Measurements from ENCODE around the gene TEP1. TPM values are rescaled to one million over a fixed set of nuclear protein-coding genes. Genes with fewer than 3 reads are reported as not detected.

Gene TEP1
- total and polyA plus RNA-seq, 10 of the 15 experiments (the other 5 are each of a cell fraction or from before 2014, with no cell fraction given): 3.3 to 29.7 (median 16.8) TPM

DNA sequence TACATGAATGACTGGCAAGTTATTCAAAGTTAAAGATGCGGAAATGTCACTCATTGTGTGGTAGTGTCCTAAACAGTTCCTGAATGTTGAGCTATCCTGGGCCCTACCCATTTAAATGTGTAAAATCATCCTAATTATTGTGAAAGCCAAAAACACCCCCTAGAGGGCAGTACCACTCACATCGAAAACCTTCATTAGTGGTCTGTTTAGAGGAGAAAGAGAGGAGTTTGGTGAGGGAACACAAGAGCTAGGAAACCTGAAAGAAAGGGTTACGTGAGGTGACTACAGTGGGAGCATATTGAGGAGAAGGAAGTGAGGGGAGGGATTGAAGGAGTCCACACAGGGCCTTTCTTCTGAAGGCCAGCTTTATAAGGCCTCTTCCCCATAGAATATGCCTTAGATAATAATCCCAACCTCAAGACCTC, 2.5 kb upstream of the TEP1 start (continued):
- TF ChIP-seq, protein P1, sequence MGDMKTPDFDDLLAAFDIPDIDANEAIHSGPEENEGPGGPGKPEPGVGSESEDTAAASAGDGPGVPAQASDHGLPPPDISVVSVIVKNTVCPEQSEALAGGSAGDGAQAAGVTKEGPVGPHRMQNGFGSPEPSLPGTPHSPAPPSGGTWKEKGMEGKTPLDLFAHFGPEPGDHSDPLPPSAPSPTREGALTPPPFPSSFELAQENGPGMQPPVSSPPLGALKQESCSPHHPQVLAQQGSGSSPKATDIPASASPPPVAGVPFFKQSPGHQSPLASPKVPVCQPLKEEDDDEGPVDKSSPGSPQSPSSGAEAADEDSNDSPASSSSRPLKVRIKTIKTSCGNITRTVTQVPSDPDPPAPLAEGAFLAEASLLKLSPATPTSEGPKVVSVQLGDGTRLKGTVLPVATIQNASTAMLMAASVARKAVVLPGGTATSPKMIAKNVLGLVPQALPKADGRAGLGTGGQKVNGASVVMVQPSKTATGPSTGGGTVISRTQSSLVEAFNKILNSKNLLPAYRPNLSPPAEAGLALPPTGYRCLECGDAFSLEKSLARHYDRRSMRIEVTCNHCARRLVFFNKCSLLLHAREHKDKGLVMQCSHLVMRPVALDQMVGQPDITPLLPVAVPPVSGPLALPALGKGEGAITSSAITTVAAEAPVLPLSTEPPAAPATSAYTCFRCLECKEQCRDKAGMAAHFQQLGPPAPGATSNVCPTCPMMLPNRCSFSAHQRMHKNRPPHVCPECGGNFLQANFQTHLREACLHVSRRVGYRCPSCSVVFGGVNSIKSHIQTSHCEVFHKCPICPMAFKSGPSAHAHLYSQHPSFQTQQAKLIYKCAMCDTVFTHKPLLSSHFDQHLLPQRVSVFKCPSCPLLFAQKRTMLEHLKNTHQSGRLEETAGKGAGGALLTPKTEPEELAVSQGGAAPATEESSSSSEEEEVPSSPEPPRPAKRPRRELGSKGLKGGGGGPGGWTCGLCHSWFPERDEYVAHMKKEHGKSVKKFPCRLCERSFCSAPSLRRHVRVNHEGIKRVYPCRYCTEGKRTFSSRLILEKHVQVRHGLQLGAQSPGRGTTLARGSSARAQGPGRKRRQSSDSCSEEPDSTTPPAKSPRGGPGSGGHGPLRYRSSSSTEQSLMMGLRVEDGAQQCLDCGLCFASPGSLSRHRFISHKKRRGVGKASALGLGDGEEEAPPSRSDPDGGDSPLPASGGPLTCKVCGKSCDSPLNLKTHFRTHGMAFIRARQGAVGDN (IDR thresholded peaks at IDR 0.05): no peak
- TF ChIP-seq POU2F2 (IDR thresholded peaks at IDR 0.05; ENCODE audit: borderline replicate concordance, low read depth, low read length): no peak
- TF ChIP-seq CREM (IDR thresholded peaks at IDR 0.05; ENCODE audit: low read depth): no peak
- TF ChIP-seq, protein P2, sequence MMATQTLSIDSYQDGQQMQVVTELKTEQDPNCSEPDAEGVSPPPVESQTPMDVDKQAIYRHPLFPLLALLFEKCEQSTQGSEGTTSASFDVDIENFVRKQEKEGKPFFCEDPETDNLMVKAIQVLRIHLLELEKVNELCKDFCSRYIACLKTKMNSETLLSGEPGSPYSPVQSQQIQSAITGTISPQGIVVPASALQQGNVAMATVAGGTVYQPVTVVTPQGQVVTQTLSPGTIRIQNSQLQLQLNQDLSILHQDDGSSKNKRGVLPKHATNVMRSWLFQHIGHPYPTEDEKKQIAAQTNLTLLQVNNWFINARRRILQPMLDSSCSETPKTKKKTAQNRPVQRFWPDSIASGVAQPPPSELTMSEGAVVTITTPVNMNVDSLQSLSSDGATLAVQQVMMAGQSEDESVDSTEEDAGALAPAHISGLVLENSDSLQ (IDR thresholded peaks at IDR 0.05): peak; percentile 45; the same call in 1 of the 2 replicates
- TF ChIP-seq IKZF2 (IDR thresholded peaks at IDR 0.05): peak in 1 of 2 experiments; percentile 30; a peak in 2 of 4 replicates
- TF ChIP-seq, protein P3, sequence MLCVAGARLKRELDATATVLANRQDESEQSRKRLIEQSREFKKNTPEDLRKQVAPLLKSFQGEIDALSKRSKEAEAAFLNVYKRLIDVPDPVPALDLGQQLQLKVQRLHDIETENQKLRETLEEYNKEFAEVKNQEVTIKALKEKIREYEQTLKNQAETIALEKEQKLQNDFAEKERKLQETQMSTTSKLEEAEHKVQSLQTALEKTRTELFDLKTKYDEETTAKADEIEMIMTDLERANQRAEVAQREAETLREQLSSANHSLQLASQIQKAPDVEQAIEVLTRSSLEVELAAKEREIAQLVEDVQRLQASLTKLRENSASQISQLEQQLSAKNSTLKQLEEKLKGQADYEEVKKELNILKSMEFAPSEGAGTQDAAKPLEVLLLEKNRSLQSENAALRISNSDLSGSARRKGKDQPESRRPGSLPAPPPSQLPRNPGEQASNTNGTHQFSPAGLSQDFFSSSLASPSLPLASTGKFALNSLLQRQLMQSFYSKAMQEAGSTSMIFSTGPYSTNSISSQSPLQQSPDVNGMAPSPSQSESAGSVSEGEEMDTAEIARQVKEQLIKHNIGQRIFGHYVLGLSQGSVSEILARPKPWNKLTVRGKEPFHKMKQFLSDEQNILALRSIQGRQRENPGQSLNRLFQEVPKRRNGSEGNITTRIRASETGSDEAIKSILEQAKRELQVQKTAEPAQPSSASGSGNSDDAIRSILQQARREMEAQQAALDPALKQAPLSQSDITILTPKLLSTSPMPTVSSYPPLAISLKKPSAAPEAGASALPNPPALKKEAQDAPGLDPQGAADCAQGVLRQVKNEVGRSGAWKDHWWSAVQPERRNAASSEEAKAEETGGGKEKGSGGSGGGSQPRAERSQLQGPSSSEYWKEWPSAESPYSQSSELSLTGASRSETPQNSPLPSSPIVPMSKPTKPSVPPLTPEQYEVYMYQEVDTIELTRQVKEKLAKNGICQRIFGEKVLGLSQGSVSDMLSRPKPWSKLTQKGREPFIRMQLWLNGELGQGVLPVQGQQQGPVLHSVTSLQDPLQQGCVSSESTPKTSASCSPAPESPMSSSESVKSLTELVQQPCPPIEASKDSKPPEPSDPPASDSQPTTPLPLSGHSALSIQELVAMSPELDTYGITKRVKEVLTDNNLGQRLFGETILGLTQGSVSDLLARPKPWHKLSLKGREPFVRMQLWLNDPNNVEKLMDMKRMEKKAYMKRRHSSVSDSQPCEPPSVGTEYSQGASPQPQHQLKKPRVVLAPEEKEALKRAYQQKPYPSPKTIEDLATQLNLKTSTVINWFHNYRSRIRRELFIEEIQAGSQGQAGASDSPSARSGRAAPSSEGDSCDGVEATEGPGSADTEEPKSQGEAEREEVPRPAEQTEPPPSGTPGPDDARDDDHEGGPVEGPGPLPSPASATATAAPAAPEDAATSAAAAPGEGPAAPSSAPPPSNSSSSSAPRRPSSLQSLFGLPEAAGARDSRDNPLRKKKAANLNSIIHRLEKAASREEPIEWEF (IDR thresholded peaks at IDR 0.05; ENCODE audit: insufficient replicate concordance, low read depth, low read length): no peak
- no peak for TF ChIP-seq MYB (IDR thresholded peaks at IDR 0.05; ENCODE audit: borderline replicate concordance, low read depth, low read length)
- TF ChIP-seq, protein P4, sequence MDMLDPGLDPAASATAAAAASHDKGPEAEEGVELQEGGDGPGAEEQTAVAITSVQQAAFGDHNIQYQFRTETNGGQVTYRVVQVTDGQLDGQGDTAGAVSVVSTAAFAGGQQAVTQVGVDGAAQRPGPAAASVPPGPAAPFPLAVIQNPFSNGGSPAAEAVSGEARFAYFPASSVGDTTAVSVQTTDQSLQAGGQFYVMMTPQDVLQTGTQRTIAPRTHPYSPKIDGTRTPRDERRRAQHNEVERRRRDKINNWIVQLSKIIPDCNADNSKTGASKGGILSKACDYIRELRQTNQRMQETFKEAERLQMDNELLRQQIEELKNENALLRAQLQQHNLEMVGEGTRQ (IDR thresholded peaks at IDR 0.05; ENCODE audit: borderline replicate concordance, low read depth, low read length): no peak
- TF ChIP-seq RAD21 (IDR thresholded peaks at IDR 0.05; ENCODE audit: insufficient read depth, low read depth, low read length): peak; percentile 82
- TF ChIP-seq SMC3 (IDR thresholded peaks at IDR 0.05; ENCODE audit: borderline replicate concordance, low read length): peak; percentile 62; the same call in 1 of the 2 replicates
- TF ChIP-seq SMARCA5 (IDR thresholded peaks at IDR 0.05): no peak
- no peak for TF ChIP-seq SIN3A (IDR thresholded peaks at IDR 0.05; ENCODE audit: low read depth, low read length)
- TF ChIP-seq, protein P5, sequence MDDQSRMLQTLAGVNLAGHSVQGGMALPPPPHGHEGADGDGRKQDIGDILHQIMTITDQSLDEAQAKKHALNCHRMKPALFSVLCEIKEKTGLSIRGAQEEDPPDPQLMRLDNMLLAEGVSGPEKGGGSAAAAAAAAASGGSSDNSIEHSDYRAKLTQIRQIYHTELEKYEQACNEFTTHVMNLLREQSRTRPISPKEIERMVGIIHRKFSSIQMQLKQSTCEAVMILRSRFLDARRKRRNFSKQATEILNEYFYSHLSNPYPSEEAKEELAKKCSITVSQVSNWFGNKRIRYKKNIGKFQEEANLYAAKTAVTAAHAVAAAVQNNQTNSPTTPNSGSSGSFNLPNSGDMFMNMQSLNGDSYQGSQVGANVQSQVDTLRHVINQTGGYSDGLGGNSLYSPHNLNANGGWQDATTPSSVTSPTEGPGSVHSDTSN (IDR thresholded peaks at IDR 0.05; ENCODE audit: insufficient replicate concordance, low read depth, low read length): no peak
- TF ChIP-seq ZNF207 (IDR thresholded peaks at IDR 0.05; ENCODE audit: borderline replicate concordance): no peak
- no peak for TF ChIP-seq BACH1 (IDR thresholded peaks at IDR 0.05; ENCODE audit: borderline replicate concordance)
- no peak for TF ChIP-seq MEF2A (IDR thresholded peaks at IDR 0.05; ENCODE audit: insufficient read depth, low read depth, low read length)
- TF ChIP-seq IRF4 (IDR thresholded peaks at IDR 0.05; ENCODE audit: low read depth, low read length): no peak
